ENCODE data around the gene CCN2.
"Not testable (repeated sequence)": the region's sequence is repeated elsewhere in the genome, so short reads cannot be mapped to it uniquely, and the experiment has no call there.

Gene CCN2

GRCh38 chr6:131909408-131910218 lies 41.6 kb downstream of the CCN2 start:
- DNase-seq (ENCODE audit: low spot score): peak; percentile 66

- not testable (repeated sequence) for DNase-seq (ENCODE audit: low spot score)
Observed at GRCh38 chr6:131908787-131909186, 42.4 kb downstream of the CCN2 start.

GRCh38 chr6:131903734-131904133 lies 47.4 kb downstream of the CCN2 start:
- not testable (repeated sequence) for DNase-seq (ENCODE audit: low spot score)

- not testable (repeated sequence) for DNase-seq (ENCODE audit: low spot score)
Observed at GRCh38 chr6:131901326-131901873, 49.8 kb downstream of the CCN2 start.

GRCh38 chr6:131900231-131900630 lies 50.9 kb downstream of the CCN2 start:
- DNase-seq (ENCODE audit: low spot score): no peak

- DNase-seq (ENCODE audit: low spot score): no peak
Observed at GRCh38 chr6:131898718-131899117, 52.5 kb downstream of the CCN2 start.

Measured in cerebellar cortex (tissue), 1 donor.